ENCODE measurements around the gene RIMS1. TPM values are rescaled to one million over a fixed set of nuclear protein-coding genes. Genes with fewer than 3 reads are reported as not detected.

RIMS1 gene, protein sequence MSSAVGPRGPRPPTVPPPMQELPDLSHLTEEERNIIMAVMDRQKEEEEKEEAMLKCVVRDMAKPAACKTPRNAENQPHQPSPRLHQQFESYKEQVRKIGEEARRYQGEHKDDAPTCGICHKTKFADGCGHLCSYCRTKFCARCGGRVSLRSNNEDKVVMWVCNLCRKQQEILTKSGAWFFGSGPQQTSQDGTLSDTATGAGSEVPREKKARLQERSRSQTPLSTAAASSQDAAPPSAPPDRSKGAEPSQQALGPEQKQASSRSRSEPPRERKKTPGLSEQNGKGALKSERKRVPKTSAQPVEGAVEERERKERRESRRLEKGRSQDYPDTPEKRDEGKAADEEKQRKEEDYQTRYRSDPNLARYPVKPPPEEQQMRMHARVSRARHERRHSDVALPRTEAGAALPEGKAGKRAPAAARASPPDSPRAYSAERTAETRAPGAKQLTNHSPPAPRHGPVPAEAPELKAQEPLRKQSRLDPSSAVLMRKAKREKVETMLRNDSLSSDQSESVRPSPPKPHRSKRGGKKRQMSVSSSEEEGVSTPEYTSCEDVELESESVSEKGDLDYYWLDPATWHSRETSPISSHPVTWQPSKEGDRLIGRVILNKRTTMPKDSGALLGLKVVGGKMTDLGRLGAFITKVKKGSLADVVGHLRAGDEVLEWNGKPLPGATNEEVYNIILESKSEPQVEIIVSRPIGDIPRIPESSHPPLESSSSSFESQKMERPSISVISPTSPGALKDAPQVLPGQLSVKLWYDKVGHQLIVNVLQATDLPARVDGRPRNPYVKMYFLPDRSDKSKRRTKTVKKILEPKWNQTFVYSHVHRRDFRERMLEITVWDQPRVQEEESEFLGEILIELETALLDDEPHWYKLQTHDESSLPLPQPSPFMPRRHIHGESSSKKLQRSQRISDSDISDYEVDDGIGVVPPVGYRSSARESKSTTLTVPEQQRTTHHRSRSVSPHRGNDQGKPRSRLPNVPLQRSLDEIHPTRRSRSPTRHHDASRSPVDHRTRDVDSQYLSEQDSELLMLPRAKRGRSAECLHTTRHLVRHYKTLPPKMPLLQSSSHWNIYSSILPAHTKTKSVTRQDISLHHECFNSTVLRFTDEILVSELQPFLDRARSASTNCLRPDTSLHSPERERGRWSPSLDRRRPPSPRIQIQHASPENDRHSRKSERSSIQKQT (N-terminal part only)
- 1 to 10 TPM in 1 of 4 donors, under 1 TPM in 1, not detected in 2; 0.54 to 5.0 TPM for total RNA-seq

DNA sequence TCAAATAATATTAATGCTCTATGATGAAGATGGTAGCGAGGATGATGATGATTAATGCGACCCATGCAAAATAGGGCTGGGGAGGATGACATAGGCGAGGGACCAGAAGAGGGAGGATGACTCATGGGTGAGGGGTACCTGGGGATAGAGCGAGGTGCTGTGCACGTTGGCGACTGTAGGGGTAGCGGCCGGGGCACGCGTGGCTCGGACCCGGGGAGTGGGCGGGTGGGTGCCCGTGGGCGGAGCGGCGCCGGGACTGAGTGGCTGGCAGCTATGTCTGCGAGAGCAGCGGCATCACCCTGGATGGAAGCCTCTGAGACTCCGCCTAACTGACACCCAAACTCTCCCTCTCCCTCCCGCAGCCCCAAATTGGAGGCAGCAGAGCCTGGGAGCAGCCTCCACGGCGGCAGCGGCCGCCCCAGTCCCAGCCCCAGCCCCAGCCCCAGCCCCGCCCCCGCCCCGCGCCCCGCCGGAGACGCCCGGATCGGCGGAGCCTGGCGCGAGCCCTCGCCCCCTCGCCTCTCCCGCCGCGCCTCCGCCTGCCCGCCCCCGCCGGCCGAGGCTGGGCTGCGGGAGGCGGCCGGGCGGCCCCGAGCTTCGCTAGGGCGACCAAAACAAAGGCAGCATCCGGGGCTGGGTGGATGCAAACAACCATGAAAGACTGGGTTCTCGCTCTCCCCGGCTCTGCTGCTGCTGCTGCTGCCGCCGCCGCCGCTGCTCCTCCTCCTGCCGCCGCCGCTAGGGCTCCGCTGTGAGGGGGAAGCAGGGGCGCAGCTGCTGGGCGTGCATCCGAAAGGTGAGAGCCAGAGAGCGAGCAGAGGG, at the start of gene RIMS1:
RIMS1 (plus strand) TSS at position 367 of the 822 bp plus-strand sequence. CDS start 474 bp downstream, outside the sequence.
- H3K27ac ChIP-seq: no peak within 1 kb of the TSS
- H3K4me1 ChIP-seq: no peaks in the 10 kb centered on the region
- no peaks in the 10 kb centered on the region for H3K9me3 ChIP-seq
- no peaks in the 10 kb centered on the region for H3K36me3 ChIP-seq
- TF ChIP-seq, protein P1, sequence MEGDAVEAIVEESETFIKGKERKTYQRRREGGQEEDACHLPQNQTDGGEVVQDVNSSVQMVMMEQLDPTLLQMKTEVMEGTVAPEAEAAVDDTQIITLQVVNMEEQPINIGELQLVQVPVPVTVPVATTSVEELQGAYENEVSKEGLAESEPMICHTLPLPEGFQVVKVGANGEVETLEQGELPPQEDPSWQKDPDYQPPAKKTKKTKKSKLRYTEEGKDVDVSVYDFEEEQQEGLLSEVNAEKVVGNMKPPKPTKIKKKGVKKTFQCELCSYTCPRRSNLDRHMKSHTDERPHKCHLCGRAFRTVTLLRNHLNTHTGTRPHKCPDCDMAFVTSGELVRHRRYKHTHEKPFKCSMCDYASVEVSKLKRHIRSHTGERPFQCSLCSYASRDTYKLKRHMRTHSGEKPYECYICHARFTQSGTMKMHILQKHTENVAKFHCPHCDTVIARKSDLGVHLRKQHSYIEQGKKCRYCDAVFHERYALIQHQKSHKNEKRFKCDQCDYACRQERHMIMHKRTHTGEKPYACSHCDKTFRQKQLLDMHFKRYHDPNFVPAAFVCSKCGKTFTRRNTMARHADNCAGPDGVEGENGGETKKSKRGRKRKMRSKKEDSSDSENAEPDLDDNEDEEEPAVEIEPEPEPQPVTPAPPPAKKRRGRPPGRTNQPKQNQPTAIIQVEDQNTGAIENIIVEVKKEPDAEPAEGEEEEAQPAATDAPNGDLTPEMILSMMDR (IDR thresholded peaks at IDR 0.05): no peak
- peak in 1 of 3 donors; percentile 41 for DNase-seq
- peak within 1 kb of the TSS in 2 of 4 donors; percentile 40 to 41 for H3K4me3 ChIP-seq
- H3K27me3 ChIP-seq: no peaks in the 10 kb centered on the region

- no peak for DNase-seq
- TF ChIP-seq, protein P1 (IDR thresholded peaks at IDR 0.05): no peak
- TF ChIP-seq POLR2A (IDR thresholded peaks at IDR 0.05): no peak
Measured at GRCh38 chr6:71851214-71851613, 35.1 kb upstream of the RIMS1 start.

DNA sequence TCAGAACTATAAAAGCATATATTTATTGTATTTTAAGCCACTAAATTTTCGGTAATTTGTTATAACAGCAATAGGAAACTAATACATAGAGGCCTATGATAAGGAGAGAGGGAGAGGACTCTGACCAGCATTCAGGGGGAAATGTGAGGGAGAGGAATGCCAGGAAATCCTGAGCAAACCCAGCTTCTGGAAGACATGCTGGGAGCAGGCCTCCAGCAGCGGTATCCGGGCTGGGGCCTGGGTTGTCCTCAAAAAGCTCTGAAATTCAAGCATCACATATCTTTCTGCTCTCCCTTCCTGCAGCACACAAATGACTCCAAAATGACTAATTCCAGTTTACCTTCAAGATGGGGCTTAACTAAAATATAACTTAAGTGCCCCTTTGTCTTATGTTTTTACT, 33.4 kb upstream of the RIMS1 start:
- Histone ChIP-seq H3K4me1 (no peaks in the 10 kb centered on the region), H3K9me3 (no peaks in the 10 kb centered on the region), H3K4me3 (no peak overlapping the region), H3K27ac (no peak overlapping the region), H3K36me3 (no peaks in the 10 kb centered on the region), H3K27me3 (no peaks in the 10 kb centered on the region)
- no peak for DNase-seq
- no peak for TF ChIP-seq POLR2A (IDR thresholded peaks at IDR 0.05)
- TF ChIP-seq, protein P1 (IDR thresholded peaks at IDR 0.05): no peak

More at GRCh38 chr6:71851214-71851613, 35.1 kb upstream of the RIMS1 start:
- H3K27me3 ChIP-seq: no peaks in the 10 kb centered on the region
- H3K36me3 ChIP-seq: no peaks in the 10 kb centered on the region
- no peak overlapping the region for H3K4me3 ChIP-seq
- no peaks in the 10 kb centered on the region for H3K4me1 ChIP-seq
- H3K27ac ChIP-seq: no peak overlapping the region
- H3K9me3 ChIP-seq: no peaks in the 10 kb centered on the region

DNA sequence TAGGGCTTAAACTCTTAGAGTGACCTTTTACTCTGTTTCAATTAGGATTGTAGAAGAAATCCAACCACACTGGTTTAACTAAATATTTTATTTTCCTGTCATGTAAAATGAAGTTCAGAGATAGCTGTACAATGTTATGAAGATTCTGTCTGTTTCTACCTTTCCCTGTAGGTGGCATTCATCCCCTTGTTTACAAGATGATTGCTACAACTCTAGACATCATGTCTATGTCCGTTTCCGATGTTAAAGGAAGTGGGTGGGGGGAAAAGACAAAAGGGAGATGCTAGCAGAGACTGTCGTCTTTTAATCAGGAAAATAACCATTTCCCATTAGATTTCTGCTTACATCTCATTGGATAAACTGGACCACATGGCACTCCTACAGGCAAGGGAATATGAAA, 30.9 kb upstream of the RIMS1 start:
- TF ChIP-seq, protein P1 (IDR thresholded peaks at IDR 0.05): no peak
- no peak for TF ChIP-seq POLR2A (IDR thresholded peaks at IDR 0.05)
- DNase-seq: no peak
- no peaks in the 10 kb centered on the region for H3K9me3 ChIP-seq
- H3K4me1 ChIP-seq: no peaks in the 10 kb centered on the region
- no peak overlapping the region for H3K4me3 ChIP-seq
- H3K36me3 ChIP-seq: no peaks in the 10 kb centered on the region
- H3K27ac ChIP-seq: no peak overlapping the region
- no peaks in the 10 kb centered on the region for H3K27me3 ChIP-seq

- Histone ChIP-seq H3K9me3 (no peaks in the 10 kb centered on the region), H3K4me3 (no peak overlapping the region), H3K36me3 (no peaks in the 10 kb centered on the region), H3K27ac (no peak overlapping the region), H3K27me3 (no peaks in the 10 kb centered on the region), H3K4me1 (no peaks in the 10 kb centered on the region)
- TF ChIP-seq POLR2A (IDR thresholded peaks at IDR 0.05): no peak
- TF ChIP-seq, protein P1 (IDR thresholded peaks at IDR 0.05): no peak
- DNase-seq: no peak
Measured at GRCh38 chr6:71879016-71879415, 7.3 kb upstream of the RIMS1 start.
